Measurements from ENCODE around the gene TLL2. TPM values are rescaled to one million over a fixed set of nuclear protein-coding genes. Genes with fewer than 3 reads are reported as not detected.

Gene TLL2
- total RNA-seq, 1 donor, result under 0.01 TPM

DNA sequence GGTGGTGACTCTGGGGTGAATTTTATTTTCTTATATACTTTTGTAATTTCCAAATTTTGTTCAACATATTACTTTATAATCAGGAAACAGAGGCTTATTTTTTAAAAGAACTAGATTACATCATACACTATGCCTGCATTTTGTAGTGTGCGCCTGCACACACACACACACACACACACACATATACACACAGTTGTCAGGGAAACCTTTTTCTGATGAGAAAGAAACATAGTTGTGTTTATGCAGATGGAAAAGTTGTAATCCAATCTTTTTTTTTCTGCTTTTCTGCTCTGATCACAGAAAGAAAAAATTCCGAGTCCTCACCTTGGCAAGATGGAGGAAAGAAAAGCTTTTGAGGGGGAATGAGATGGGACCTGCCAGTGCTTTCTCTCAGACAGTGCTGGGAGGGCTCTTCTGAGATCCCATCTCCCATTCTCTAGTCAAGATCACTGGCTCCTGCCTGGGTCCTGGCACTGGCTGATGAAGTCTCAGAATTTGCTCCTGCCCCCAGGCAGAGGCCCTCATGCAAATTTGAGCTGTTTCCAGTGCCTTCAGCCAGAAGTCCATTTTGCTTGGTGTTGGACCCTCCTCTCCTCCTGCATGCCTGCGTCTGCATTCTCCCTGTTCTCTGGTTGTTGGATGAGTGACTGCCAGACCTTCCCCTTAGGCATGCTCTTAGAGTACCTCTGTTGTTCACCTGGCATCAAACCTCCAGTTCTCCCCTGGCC is 59.7 kb downstream of the TLL2 start:
- TF ChIP-seq, protein P1, sequence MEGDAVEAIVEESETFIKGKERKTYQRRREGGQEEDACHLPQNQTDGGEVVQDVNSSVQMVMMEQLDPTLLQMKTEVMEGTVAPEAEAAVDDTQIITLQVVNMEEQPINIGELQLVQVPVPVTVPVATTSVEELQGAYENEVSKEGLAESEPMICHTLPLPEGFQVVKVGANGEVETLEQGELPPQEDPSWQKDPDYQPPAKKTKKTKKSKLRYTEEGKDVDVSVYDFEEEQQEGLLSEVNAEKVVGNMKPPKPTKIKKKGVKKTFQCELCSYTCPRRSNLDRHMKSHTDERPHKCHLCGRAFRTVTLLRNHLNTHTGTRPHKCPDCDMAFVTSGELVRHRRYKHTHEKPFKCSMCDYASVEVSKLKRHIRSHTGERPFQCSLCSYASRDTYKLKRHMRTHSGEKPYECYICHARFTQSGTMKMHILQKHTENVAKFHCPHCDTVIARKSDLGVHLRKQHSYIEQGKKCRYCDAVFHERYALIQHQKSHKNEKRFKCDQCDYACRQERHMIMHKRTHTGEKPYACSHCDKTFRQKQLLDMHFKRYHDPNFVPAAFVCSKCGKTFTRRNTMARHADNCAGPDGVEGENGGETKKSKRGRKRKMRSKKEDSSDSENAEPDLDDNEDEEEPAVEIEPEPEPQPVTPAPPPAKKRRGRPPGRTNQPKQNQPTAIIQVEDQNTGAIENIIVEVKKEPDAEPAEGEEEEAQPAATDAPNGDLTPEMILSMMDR (IDR thresholded peaks at IDR 0.05; ENCODE audit: insufficient read depth, low read length), result no peak
- H3K4me3 ChIP-seq (ENCODE audit: low read depth, low read length), result no peak overlapping the region
- no peak for DNase-seq (ENCODE audit: low read depth)

DNA sequence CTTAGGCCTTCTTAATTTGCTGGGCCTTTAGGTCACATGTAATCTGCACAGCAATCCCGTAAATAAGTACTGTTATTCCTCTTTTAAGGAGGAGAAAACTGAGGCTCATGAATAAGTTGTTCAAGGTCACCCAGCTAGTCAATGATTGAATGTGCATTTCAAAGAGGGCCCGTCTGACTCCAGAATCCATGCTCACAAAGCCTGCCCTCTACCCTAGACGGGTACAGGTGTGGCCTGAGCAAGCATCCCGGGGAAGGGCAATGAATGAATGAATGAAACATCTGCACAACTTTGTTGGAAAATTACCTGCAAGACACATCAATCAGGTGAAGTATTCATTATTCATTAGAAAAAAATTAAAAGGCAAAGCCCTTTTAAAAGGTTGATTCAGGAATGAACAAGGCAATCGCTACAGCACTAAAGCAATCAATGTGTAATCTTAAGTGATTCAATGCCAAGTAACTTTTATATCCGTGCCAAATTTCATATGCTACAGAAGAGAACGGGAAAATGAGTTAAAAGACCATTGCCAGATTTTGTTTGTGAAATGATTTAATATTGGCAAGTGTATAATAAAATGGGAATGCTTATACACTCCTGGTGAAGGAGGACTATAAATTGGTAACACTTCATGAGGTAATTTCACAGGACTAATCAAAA is 61.1 kb downstream of the TLL2 start:
- no peak overlapping the region for H3K4me3 ChIP-seq (ENCODE audit: low read depth, low read length)
- DNase-seq (ENCODE audit: low read depth), result no peak
- TF ChIP-seq, protein P1 (IDR thresholded peaks at IDR 0.05; ENCODE audit: insufficient read depth, low read length), result no peak

DNA sequence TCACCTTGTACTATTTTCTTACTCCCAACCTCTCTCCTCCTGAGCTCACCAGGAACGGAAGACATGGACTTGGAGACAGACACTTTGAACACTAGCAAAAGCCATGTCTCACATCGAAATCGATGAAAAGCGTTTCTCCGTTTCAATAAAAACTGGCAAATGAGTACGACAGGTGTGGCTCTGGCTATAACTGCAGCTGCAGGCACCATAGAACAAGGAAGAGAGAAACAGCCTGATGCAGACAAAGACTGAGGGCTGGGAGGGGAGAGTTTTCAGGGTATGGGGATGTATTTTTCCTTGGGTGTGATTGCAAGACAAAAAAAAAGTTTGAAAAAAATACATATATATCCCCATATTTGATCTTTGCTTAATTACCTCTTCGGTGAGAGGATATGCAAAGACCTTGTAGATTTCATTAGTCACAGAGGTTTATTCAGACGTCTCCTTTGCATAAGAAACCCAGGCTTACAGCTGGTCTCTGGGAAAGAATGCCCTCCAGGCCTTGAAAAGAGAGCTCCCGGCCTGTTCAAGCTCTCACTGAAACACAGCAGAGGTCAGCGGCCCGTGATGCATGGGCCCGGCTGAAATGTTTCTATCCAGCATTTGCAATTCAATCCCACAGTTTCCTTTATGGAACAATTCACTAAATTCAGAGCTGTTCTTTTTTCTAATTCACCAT is 63.1 kb downstream of the TLL2 start:
- TF ChIP-seq, protein P1 (IDR thresholded peaks at IDR 0.05; ENCODE audit: insufficient read depth, low read length), result no peak
- no peak overlapping the region for H3K4me3 ChIP-seq (ENCODE audit: low read depth, low read length)
- no peak for DNase-seq (ENCODE audit: low read depth)

DNA sequence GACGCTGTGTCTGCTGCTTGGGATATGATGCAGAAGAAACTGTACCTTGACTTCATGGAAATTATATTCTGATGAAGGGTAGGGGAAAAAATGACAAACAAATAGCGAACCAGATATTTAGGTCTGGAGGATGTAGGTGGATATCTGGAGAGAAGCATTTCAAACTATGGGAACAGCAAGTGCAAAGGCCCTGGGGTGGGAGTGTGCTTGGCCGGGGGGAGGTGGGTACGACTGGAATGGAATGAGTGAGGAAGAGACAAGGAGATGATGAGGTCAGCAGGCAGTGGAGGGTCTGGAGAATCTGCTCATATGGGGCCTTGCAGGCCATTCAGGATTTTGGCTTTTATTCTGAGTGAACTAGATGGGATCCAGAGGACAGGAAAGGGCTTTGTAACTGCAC is 65.2 kb downstream of the TLL2 start:
- H3K4me3 ChIP-seq (ENCODE audit: low read depth, low read length), result no peak overlapping the region
- no peak for DNase-seq (ENCODE audit: low read depth)
- TF ChIP-seq, protein P1 (IDR thresholded peaks at IDR 0.05; ENCODE audit: insufficient read depth, low read length), result no peak

DNA sequence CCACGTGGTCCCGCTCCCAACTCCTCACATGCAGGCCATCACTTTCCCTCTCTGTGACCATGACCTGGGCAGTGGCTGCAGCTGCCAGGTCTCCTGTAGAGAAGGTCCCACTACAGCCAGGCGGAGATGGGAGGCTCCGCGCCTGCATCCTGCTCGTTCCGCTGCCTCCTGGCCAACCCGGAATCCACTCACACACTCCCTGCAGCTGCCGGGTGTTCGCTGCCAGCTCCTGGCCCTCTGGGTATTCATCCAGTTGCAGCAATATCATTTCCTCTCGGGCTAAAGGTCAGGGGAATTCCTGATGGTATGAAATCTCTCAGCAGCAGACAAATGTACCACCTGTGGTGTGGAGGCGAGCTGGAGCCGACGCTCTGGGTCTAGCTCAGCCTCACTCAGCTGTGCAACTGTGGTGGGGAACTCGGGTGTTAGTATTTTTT is 65.7 kb downstream of the TLL2 start:
- DNase-seq (ENCODE audit: low read depth), result no peak
- no peak overlapping the region for H3K4me3 ChIP-seq (ENCODE audit: low read depth, low read length)
- TF ChIP-seq, protein P1 (IDR thresholded peaks at IDR 0.05; ENCODE audit: insufficient read depth, low read length), result no peak

DNA sequence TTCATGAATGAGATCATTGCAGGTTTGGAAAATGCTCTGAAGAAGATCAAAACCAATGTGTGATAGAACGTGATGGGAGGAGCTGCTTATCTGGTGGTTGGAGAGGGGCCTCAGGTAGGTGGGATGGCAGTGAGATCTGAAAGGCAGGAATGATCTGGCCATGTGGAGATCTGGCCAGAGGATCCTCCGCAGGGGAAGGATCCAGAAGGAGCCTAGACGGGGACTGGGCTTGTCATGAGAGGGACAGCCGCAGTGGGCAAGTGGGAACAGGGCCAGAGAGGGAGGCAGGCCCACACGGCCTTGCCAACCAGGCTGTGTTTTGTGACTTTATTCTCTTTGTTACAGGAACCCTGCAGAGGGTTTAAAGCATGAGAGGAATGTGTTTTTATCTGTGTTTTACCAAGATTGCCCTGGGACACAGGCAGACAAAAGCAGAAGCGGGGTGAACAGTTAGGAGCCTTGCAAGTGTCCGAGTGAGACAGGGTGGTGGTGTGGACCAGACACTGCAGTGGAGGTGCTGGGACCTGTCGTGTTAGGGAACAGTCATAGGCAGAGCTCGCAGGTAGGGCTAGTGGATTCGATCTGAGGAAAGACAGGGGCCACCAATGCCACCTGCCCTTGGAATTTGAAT is 66.6 kb downstream of the TLL2 start:
- TF ChIP-seq, protein P1 (IDR thresholded peaks at IDR 0.05; ENCODE audit: insufficient read depth, low read length), result no peak
- H3K4me3 ChIP-seq (ENCODE audit: low read depth, low read length), result no peak overlapping the region
- DNase-seq (ENCODE audit: low read depth), result no peak
